ENCODE results near the gene ARRB1. TPM values are rescaled to one million over a fixed set of nuclear protein-coding genes. Genes with fewer than 3 reads are reported as not detected.

Gene ARRB1
- total RNA-seq, 4 donors from 2014 or later: 41.1 to 102 (median 76.7) TPM

- no peaks in the 10 kb centered on the region for H3K9me3 ChIP-seq
- DNase-seq (ENCODE audit: extremely low spot score): no peak
- 73% methylated on average over 3 of the region's 3 CpGs for WGBS
- H3K27ac ChIP-seq (replicated peaks in 1 of 4): no peak overlapping the region
- TF ChIP-seq POLR2AphosphoS5 (IDR thresholded peaks at IDR 0.05) (no peak), CTCF (IDR thresholded peaks at IDR 0.05) (no peak), EP300 (IDR thresholded peaks at IDR 0.05) (no peak), POLR2A (IDR thresholded peaks at IDR 0.05; ENCODE audit: low read depth) (no peak)
- H3K36me3 ChIP-seq: peaks cover 3 to 31% (median 23%) of the 10 kb centered on the region in 4 donors
- no peaks in the 10 kb centered on the region for H3K27me3 ChIP-seq
- no peak overlapping the region for H3K4me3 ChIP-seq
- intact Hi-C loops (cut with DNase I): no loop called here
- H3K4me1 ChIP-seq: peaks cover 13 to 54% (median 43%) of the 10 kb centered on the region in 4 donors
Measured at GRCh38 chr11:75292943-75293342, 58.5 kb downstream of the ARRB1 start.

DNA sequence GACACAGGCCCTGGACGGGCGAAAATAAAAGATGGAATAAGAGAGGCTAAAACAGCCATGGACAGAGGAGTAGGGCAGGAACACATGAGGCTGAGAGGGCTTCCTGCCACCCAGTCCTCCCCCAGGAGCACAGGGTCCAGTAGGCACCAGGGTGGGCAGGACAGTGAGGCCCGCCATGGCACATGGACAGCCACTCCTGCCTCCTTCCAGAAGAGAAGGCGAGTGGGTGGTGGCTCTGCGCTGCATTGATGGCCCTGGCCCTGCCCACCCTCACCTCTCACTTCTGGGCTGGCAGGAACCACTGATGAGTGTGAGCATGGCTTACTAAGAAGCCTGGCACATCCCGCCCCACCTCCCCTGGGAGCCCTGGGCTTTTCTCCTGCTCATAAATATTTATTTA lies 59.7 kb downstream of the ARRB1 start:
- H3K9me3 ChIP-seq: no peaks in the 10 kb centered on the region
- TF ChIP-seq CTCF (IDR thresholded peaks at IDR 0.05): no peak
- no peak for TF ChIP-seq EP300 (IDR thresholded peaks at IDR 0.05)
- TF ChIP-seq POLR2AphosphoS5 (IDR thresholded peaks at IDR 0.05): no peak
- TF ChIP-seq POLR2A (IDR thresholded peaks at IDR 0.05; ENCODE audit: low read depth): no peak
- no peak overlapping the region for H3K27ac ChIP-seq (replicated peaks in 1 of 4)
- peaks cover 13 to 61% (median 48%) of the 10 kb centered on the region in 4 donors for H3K4me1 ChIP-seq
- intact Hi-C loops (cut with DNase I): no loop called here
- no peaks in the 10 kb centered on the region for H3K27me3 ChIP-seq
- DNase-seq (ENCODE audit: extremely low spot score): no peak
- H3K36me3 ChIP-seq: peaks cover 3 to 42% (median 34%) of the 10 kb centered on the region in 4 donors
- 96% methylated on average over 6 of the region's 6 CpGs for WGBS
- H3K4me3 ChIP-seq: no peak overlapping the region

DNA sequence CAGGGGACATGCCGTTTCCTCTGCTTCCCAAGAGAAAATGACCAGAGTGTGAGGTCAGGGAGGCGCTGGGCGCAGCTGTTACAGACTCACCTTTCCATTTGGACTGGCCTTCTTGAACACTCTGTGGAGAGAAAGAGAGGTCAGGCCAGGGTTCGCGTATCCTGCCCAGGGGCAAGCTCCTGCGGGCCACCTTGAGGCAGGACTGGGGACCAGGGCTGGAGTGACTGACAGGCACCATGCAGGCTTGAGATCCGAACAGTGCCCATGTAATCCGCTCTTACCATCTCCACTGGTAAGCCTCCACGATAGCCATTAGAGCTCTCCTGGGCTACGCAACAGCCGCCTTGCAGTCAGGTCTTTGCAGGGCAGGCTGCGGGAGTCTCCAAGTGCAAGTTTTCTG lies 61.5 kb downstream of the ARRB1 start:
- Histone ChIP-seq H3K4me3 (no peak overlapping the region), H3K9me3 (no peaks in the 10 kb centered on the region), H3K27ac (replicated peaks in 1 of 4) (no peak overlapping the region), H3K4me1 (peaks cover 13 to 61% (median 48%) of the 10 kb centered on the region in 4 donors), H3K36me3 (peaks cover 16 to 51% (median 44%) of the 10 kb centered on the region in 4 donors), H3K27me3 (no peaks in the 10 kb centered on the region)
- no peak for DNase-seq (ENCODE audit: extremely low spot score)
- WGBS: 98% methylated on average over 6 of the region's 12 CpGs
- TF ChIP-seq POLR2A (IDR thresholded peaks at IDR 0.05; ENCODE audit: low read depth): no peak
- TF ChIP-seq CTCF (IDR thresholded peaks at IDR 0.05): no peak
- no peak for TF ChIP-seq EP300 (IDR thresholded peaks at IDR 0.05)
- no peak for TF ChIP-seq POLR2AphosphoS5 (IDR thresholded peaks at IDR 0.05)
- intact Hi-C loops (cut with DNase I): no loop called here

DNA sequence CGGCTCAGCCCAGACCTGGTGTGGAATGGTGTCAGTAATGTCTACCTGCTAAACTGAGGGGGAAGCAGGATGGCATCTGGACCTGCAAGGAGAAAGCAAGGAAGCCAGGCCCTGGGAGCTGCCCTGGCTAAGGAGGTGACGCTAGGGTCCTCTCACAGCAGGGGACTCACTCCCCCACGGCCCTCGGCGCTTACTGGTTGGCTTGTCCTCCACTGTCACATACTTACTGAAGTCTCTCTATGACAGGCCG lies 62.0 kb downstream of the ARRB1 start:
- DNase-seq (ENCODE audit: extremely low spot score): no peak

More for the DNA sequence above, 62.0 kb downstream of the ARRB1 start:
- intact Hi-C loops (cut with DNase I): no loop called here
- WGBS: 86% methylated on average over 6 of the region's 6 CpGs
- no peaks in the 10 kb centered on the region for H3K27me3 ChIP-seq
- H3K4me3 ChIP-seq: no peak overlapping the region
- peaks cover 13 to 61% (median 48%) of the 10 kb centered on the region in 4 donors for H3K4me1 ChIP-seq
- peaks cover 17 to 56% (median 49%) of the 10 kb centered on the region in 4 donors for H3K36me3 ChIP-seq
- H3K27ac ChIP-seq (replicated peaks in 1 of 4): no peak overlapping the region
- no peak for TF ChIP-seq EP300 (IDR thresholded peaks at IDR 0.05)
- no peak for TF ChIP-seq POLR2A (IDR thresholded peaks at IDR 0.05; ENCODE audit: low read depth)
- no peak for TF ChIP-seq POLR2AphosphoS5 (IDR thresholded peaks at IDR 0.05)
- TF ChIP-seq CTCF (IDR thresholded peaks at IDR 0.05): no peak
- H3K9me3 ChIP-seq: no peaks in the 10 kb centered on the region
